WERI-Rb-1 (cell line): ENCODE results near the gene MYO7B.

Experiments
- DNase-seq: peaks from one replicate; pipeline ENCODE4 v3.0.0-alpha.2; 2020
- H3K27ac ChIP-seq: fragments of 250-450 bp; sonication (Bioruptor Pico); 2 replicates; pipeline ENCODE4 v1.5.1; 2020; ENCODE audit warnings: mild to moderate bottlenecking, moderate library complexity
- H3K27me3 ChIP-seq: fragments of 250-450 bp; sonication (Bioruptor Pico); 2 replicates; pipeline ENCODE4 v1.5.1; 2021; ENCODE audit warnings: mild to moderate bottlenecking, low read depth, moderate library complexity; ENCODE audit not compliant: insufficient read depth, severe bottlenecking
- H3K36me3 ChIP-seq: fragments of 250-450 bp; sonication (Bioruptor Pico); 2 replicates; pipeline ENCODE4 v1.5.1; 2020; ENCODE audit warnings: mild to moderate bottlenecking, moderate library complexity
- H3K4me3 ChIP-seq: 2 replicates; pipeline ENCODE4 v1.5.1; 2011; ENCODE audit warnings: low read depth, mild to moderate bottlenecking, control low read depth, low read length
- H3K9me3 ChIP-seq: fragments of 250-450 bp; sonication (Bioruptor Pico); 2 replicates; pipeline ENCODE4 v1.5.1; 2021; ENCODE audit warnings: mild to moderate bottlenecking, moderate library complexity; ENCODE audit not compliant: severe bottlenecking
- TF ChIP-seq, protein P1 (sequence below): IDR thresholded peaks from 2 replicates; pipeline ENCODE4 v1.5.1; 2011; ENCODE audit warnings: low read depth, mild to moderate bottlenecking, control low read depth, inconsistent platforms, low read length

The MYO7B gene

DNA sequence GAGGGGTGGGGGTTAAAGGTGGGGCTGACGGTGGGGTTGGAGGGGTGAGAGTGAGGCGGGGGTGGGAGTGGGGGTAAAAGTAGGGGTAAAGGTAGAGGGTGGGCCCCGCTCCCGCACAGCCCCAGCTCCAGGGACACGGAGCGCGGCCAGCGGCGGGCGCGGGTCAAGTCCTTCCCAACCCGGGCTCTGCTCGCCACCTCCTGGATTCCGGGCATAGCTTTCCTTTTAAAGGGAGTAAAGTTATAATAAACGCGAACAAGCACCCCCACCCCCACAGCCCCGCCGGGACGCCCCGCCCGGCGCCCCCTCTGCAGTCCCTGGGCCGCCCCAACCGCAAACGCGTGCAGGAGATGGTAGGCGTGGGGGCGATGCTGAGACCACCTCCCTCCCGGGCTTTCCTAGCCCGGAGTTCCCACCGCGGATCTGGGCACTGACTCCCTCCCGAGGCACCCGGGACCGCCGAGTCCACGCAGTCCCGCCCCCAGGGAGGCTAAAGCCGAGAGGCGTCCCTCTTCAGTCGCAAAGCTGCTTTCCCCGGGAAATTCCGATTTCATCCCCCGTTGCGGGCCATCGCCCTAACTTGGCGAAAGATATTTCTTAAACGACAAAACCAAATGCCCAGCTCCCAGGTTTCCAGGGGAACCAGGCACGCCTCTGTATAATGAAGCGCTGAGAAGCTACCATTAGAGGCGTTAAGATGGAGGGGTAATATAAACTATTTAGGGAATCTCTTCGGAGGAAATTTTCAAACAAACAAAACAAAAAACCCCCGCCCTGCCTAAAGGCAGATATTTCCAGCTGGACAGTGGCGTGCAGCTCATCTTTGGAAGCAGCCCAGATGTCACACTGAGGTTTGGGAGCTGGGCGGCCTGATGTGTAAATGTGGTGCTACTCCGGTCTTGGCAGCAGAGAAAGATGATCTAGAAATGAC is 140.1 kb downstream of the MYO7B start, which contains the start of gene LIMS2:
TSS of gene LIMS2 (minus strand) at position 200 of the 931 bp plus-strand sequence. CDS start 506 bp downstream, outside the sequence.
- no peaks in the 10 kb centered on the region for H3K36me3 ChIP-seq
- no peak within 1 kb of the TSS for H3K4me3 ChIP-seq
- no peaks in the 10 kb centered on the region for H3K27me3 ChIP-seq
- H3K9me3 ChIP-seq: no peaks in the 10 kb centered on the region
- no peak within 1 kb of the TSS for H3K27ac ChIP-seq
- DNase-seq: no peak
- TF ChIP-seq, protein P1, sequence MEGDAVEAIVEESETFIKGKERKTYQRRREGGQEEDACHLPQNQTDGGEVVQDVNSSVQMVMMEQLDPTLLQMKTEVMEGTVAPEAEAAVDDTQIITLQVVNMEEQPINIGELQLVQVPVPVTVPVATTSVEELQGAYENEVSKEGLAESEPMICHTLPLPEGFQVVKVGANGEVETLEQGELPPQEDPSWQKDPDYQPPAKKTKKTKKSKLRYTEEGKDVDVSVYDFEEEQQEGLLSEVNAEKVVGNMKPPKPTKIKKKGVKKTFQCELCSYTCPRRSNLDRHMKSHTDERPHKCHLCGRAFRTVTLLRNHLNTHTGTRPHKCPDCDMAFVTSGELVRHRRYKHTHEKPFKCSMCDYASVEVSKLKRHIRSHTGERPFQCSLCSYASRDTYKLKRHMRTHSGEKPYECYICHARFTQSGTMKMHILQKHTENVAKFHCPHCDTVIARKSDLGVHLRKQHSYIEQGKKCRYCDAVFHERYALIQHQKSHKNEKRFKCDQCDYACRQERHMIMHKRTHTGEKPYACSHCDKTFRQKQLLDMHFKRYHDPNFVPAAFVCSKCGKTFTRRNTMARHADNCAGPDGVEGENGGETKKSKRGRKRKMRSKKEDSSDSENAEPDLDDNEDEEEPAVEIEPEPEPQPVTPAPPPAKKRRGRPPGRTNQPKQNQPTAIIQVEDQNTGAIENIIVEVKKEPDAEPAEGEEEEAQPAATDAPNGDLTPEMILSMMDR: no peak

DNA sequence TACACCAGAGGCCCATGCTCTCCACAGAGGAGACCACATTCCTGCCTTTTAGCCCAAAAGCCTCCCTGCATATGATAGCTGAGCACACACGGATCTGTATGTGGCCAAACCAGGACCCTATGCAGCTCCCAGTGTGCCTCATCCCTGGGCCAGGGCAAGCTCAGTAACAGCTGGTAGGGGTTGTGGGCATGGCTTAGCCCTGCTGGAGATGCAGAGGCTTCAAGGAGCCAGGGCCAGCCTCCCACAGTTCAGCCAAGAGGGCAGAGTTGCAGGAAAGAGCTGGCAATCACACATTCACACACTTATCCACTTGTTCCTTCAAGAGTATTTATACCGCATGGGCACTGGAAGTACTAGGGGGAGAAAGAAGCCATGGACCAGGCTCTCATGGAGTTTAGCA is 141.4 kb downstream of the MYO7B start:
- no peaks in the 10 kb centered on the region for H3K27me3 ChIP-seq
- no peaks in the 10 kb centered on the region for H3K36me3 ChIP-seq
- H3K4me3 ChIP-seq: no peak overlapping the region
- H3K27ac ChIP-seq: no peak overlapping the region
- no peaks in the 10 kb centered on the region for H3K9me3 ChIP-seq
- no peak for DNase-seq
- TF ChIP-seq, protein P1: no peak

DNA sequence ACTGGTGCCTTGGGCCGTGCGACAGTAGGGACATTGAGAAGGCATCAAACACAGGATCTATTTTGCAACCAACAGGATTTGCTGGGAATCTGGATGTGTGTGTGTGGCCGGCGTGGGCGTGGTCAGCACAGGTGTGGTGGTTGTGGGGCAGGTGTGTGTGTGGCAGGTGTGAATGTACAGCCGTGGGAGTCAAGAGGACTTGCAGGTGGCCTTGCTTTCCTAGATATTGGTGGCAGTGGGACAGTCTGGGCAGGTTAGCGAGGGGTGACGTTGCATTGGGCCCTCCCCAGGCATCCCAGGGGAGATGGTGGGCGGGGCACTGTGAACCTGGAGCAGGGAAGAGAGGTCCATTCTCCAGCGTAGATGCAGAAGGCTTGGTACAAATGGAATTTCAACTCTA is 143.0 kb downstream of the MYO7B start:
- Histone ChIP-seq H3K36me3 (no peaks in the 10 kb centered on the region), H3K27me3 (no peaks in the 10 kb centered on the region), H3K27ac (no peak overlapping the region), H3K4me3 (no peak overlapping the region), H3K9me3 (no peaks in the 10 kb centered on the region)
- DNase-seq: no peak
- TF ChIP-seq, protein P1: no peak

DNA sequence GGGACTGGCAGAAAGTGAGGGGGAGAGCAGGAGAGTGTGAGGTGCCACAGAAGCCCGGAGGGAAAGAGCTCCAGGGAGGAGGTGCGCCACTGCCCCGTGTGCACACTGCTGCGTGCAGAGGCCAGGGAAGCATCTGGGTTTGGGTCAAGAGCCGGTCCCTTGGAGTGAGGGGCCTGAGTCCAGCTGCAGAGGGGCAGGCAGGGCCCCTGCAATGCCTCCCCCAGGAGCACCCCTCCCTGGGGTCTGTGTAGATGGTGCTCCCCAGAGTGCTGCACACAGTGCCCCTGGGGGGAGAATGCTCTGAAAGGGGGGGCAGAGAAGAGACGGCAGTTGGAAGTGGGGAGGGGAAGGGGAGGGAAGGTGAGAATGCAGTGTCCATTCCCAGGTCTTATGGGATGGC is 143.5 kb downstream of the MYO7B start:
- TF ChIP-seq, protein P1: no peak
- Histone ChIP-seq H3K9me3 (no peaks in the 10 kb centered on the region), H3K4me3 (no peak overlapping the region), H3K27ac (no peak overlapping the region), H3K27me3 (no peaks in the 10 kb centered on the region), H3K36me3 (no peaks in the 10 kb centered on the region)
- no peak for DNase-seq

DNA sequence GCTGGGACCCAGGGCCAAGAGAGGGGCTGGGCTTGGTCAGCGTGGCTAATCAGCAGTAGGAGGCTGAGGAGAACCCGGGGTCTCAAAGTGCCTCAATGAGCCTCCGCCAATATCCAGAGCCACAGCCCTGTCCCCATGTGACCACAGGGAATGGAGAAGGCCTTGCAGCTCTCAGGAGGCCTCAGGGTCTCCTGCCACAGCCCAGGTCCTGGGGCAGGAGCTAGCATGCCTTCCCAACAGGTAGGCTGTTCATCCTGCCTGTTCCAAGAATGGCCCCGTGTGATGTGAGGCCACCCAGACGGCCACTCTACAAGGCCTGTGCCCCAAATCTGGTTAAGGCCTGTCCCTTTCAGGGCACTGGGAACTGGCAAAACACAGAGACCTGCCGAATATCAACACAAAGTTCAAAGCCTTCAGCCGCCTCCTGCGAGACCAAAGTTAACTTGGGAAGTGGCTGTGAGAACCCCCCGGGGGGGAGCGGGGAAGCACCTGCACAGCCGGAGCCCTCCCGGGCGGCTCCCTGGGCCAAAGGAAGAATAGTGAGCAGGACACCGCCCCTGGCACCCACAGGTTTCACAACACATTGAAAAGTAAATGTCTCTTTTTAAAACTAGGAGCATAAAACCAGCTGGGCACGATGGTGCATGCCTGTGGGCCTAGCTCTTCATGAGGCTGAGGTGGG is 144.3 kb downstream of the MYO7B start:
- Histone ChIP-seq H3K4me3 (no peak overlapping the region), H3K27ac (no peak overlapping the region), H3K36me3 (no peaks in the 10 kb centered on the region), H3K9me3 (no peaks in the 10 kb centered on the region), H3K27me3 (no peaks in the 10 kb centered on the region)
- no peak for DNase-seq
- TF ChIP-seq, protein P1: no peak
